H1 (cell line): ENCODE data around the gene CTNND2. TPM values are rescaled to one million over a fixed set of nuclear protein-coding genes. Genes with fewer than 3 reads are reported as not detected.

Experiments used
- NANOG ChIP-seq: IDR thresholded peaks from 2 replicates; pipeline ENCODE4 v1.6.1; 2011; ENCODE audit warnings: low read length, low read depth, mild to moderate bottlenecking, inconsistent platforms; ENCODE audit not compliant: insufficient read depth, poor library complexity, severe bottlenecking
- polyA plus RNA-seq, 7 experiments: library from polyadenylated mRNA; depleted of rRNA in 3 of 7; stranded (reverse) in 5 of 7; unstranded in 2 of 7; fragments of >200 nt in 5 of 7; fragments of 200-250 nt in 2 of 7; gene quantifications; 1 replicate in 5 of 7; 2 replicates in 1 of 7; 4 replicates in 1 of 7; pipeline versions ENCODE4 v1.2.1 to v1.2.3, GENCODE V29; 2011 to 2013; ENCODE audit warnings: missing spikeins in 2 of 7, mixed read lengths in 2 of 7
- total RNA-seq: library from RNA; stranded (reverse); fragmentation: NEBNext Ultra II Directional; extraction: Animal tissue kit (Norgen Biotek cat#: 25700); gene quantifications from 2 replicates; pipeline ENCODE4 v1.2.1, GENCODE V29; 2021

The CTNND2 gene
- total and polyA plus RNA-seq, 2 of the 8 experiments (the other 6 are each of a cell fraction or from before 2014, with no cell fraction given): 7.4 to 14.2 TPM

- TF ChIP-seq NANOG: no peak
- TF ChIP-seq, all 59 proteins: peak for 0
Observed at GRCh38 chr5:11037941-11038340, 866.3 kb downstream of the CTNND2 start (continued).
